ENCODE measurements around the gene BSND.

The BSND gene

GRCh38 chr1:55053265-55053954 is 54.7 kb downstream of the BSND start:
- H3K4me3 Mint-ChIP-seq, result no peak overlapping the region
- H3K4me1 Mint-ChIP-seq, result no peaks in the 10 kb centered on the region
- H3K27me3 Mint-ChIP-seq, result no peaks in the 10 kb centered on the region
- H3K27ac Mint-ChIP-seq, result no peak overlapping the region
- no peaks in the 10 kb centered on the region for H3K36me3 Mint-ChIP-seq
- no peaks in the 10 kb centered on the region for H3K9me3 Mint-ChIP-seq

GRCh38 chr1:55054396-55054795 is 55.7 kb downstream of the BSND start:
- Mint-ChIP-seq H3K36me3 (no peaks in the 10 kb centered on the region), H3K4me1 (no peaks in the 10 kb centered on the region), H3K9me3 (no peaks in the 10 kb centered on the region), H3K27ac (no peak overlapping the region), H3K27me3 (no peaks in the 10 kb centered on the region), H3K4me3 (no peak overlapping the region)

- Mint-ChIP-seq H3K27me3 (no peaks in the 10 kb centered on the region), H3K4me3 (no peak overlapping the region), H3K27ac (no peak overlapping the region), H3K9me3 (no peaks in the 10 kb centered on the region), H3K4me1 (no peaks in the 10 kb centered on the region), H3K36me3 (no peaks in the 10 kb centered on the region)
Measured at GRCh38 chr1:55055084-55055882, 56.5 kb downstream of the BSND start.

- no peak overlapping the region for H3K4me3 Mint-ChIP-seq
- no peaks in the 10 kb centered on the region for H3K9me3 Mint-ChIP-seq
Measured at GRCh38 chr1:55055951-55056631, 57.4 kb downstream of the BSND start.

GRCh38 chr1:55056632-55056992 is 57.9 kb downstream of the BSND start:
- Mint-ChIP-seq H3K9me3 (no peaks in the 10 kb centered on the region), H3K27ac (no peak overlapping the region), H3K4me3 (no peak overlapping the region), H3K4me1 (no peaks in the 10 kb centered on the region), H3K36me3 (no peaks in the 10 kb centered on the region), H3K27me3 (no peaks in the 10 kb centered on the region)

More at GRCh38 chr1:55055951-55056631, 57.4 kb downstream of the BSND start:
- no peaks in the 10 kb centered on the region for H3K27me3 Mint-ChIP-seq
- no peaks in the 10 kb centered on the region for H3K36me3 Mint-ChIP-seq
- H3K27ac Mint-ChIP-seq, result no peak overlapping the region
- no peaks in the 10 kb centered on the region for H3K4me1 Mint-ChIP-seq

GRCh38 chr1:55057270-55057955 is 58.7 kb downstream of the BSND start:
- no peaks in the 10 kb centered on the region for H3K36me3 Mint-ChIP-seq
- H3K27ac Mint-ChIP-seq, result no peak overlapping the region
- no peak overlapping the region for H3K4me3 Mint-ChIP-seq
- H3K9me3 Mint-ChIP-seq, result no peaks in the 10 kb centered on the region
- no peaks in the 10 kb centered on the region for H3K27me3 Mint-ChIP-seq
- H3K4me1 Mint-ChIP-seq, result no peaks in the 10 kb centered on the region

- Mint-ChIP-seq H3K27me3 (no peaks in the 10 kb centered on the region), H3K9me3 (no peaks in the 10 kb centered on the region), H3K27ac (no peak overlapping the region), H3K36me3 (no peaks in the 10 kb centered on the region), H3K4me3 (no peak overlapping the region), H3K4me1 (no peaks in the 10 kb centered on the region)
Measured at GRCh38 chr1:55057956-55058298, 59.2 kb downstream of the BSND start.

- Mint-ChIP-seq H3K9me3 (no peaks in the 10 kb centered on the region), H3K36me3 (no peaks in the 10 kb centered on the region), H3K27ac (no peak overlapping the region), H3K4me1 (no peaks in the 10 kb centered on the region), H3K4me3 (no peak overlapping the region), H3K27me3 (no peaks in the 10 kb centered on the region)
Measured at GRCh38 chr1:55059302-55060132, 60.8 kb downstream of the BSND start.

- Mint-ChIP-seq H3K4me3 (no peak overlapping the region), H3K36me3 (no peaks in the 10 kb centered on the region), H3K4me1 (no peaks in the 10 kb centered on the region), H3K27ac (no peak overlapping the region), H3K9me3 (no peaks in the 10 kb centered on the region), H3K27me3 (no peaks in the 10 kb centered on the region)
Measured at GRCh38 chr1:55060133-55060999, 61.6 kb downstream of the BSND start.

- H3K4me1 Mint-ChIP-seq, result no peaks in the 10 kb centered on the region
- no peaks in the 10 kb centered on the region for H3K36me3 Mint-ChIP-seq
- H3K27ac Mint-ChIP-seq, result no peak overlapping the region
- H3K4me3 Mint-ChIP-seq, result no peak overlapping the region
- no peaks in the 10 kb centered on the region for H3K9me3 Mint-ChIP-seq
- no peaks in the 10 kb centered on the region for H3K27me3 Mint-ChIP-seq
Measured at GRCh38 chr1:55061000-55061705, 62.4 kb downstream of the BSND start.
